Measurements from ENCODE around the gene C10orf71.

Gene C10orf71

GRCh38 chr10:49321021-49321420, 22.1 kb downstream of the C10orf71 start:
- DNase-seq: no peak

- no peak for DNase-seq
Measured at GRCh38 chr10:49322371-49323170, 23.6 kb downstream of the C10orf71 start.

- DNase-seq: no peak
Measured at GRCh38 chr10:49323171-49323895, 24.4 kb downstream of the C10orf71 start.

- no peak for DNase-seq
Measured at GRCh38 chr10:49323896-49324270, 24.9 kb downstream of the C10orf71 start.

- DNase-seq: no peak
Measured at GRCh38 chr10:49324711-49325110, 25.7 kb downstream of the C10orf71 start.

- DNase-seq: no peak
Measured at GRCh38 chr10:49325131-49325915, 26.4 kb downstream of the C10orf71 start.

- no peak for DNase-seq
Measured at GRCh38 chr10:49325916-49326783, 27.2 kb downstream of the C10orf71 start.

GRCh38 chr10:49327036-49327813, 28.3 kb downstream of the C10orf71 start:
- DNase-seq: no peak

- no peak for DNase-seq
Measured at GRCh38 chr10:49328401-49329145, 29.6 kb downstream of the C10orf71 start.

- DNase-seq: no peak
Measured at GRCh38 chr10:49329146-49329505, 30.2 kb downstream of the C10orf71 start.

- DNase-seq: no peak
Measured at GRCh38 chr10:49330127-49330665, 31.2 kb downstream of the C10orf71 start.

- DNase-seq: no peak
Measured at GRCh38 chr10:49331431-49331830, 32.5 kb downstream of the C10orf71 start.

GRCh38 chr10:49332333-49332732, 33.4 kb downstream of the C10orf71 start:
- DNase-seq: no peak

GRCh38 chr10:49332768-49333167, 33.8 kb downstream of the C10orf71 start:
- DNase-seq: no peak

- no peak for DNase-seq
Measured at GRCh38 chr10:49333192-49333591, 34.2 kb downstream of the C10orf71 start.

GRCh38 chr10:49334964-49335363, 36.0 kb downstream of the C10orf71 start:
- no peak for DNase-seq

GRCh38 chr10:49335364-49335972, 36.5 kb downstream of the C10orf71 start:
- no peak for DNase-seq

- DNase-seq: no peak
Measured at GRCh38 chr10:49338604-49339003, 39.6 kb downstream of the C10orf71 start.

GRCh38 chr10:49344840-49345239, 45.9 kb downstream of the C10orf71 start:
- no peak for DNase-seq

- DNase-seq: no peak
Measured at GRCh38 chr10:49347342-49347741, 48.4 kb downstream of the C10orf71 start.
